Stimulated activated CD8-positive, alpha-beta memory T cell treated with anti-CD3 and anti-CD28 coated beads, Interleukin-12 subunit alpha, Interleukin-12 subunit beta, amount 100 ng/mL, for 24 hours (primary cell): ENCODE data around the gene PLVAP.

Source experiments
- DNase-seq: peaks from one replicate; pipeline ENCODE4 v3.0.0-alpha.2; 2020; ENCODE audit errors: extremely low read depth

PLVAP gene

GRCh38 chr19:17359905-17360800, 17.0 kb downstream of the PLVAP start:
- no peak for DNase-seq

DNA sequence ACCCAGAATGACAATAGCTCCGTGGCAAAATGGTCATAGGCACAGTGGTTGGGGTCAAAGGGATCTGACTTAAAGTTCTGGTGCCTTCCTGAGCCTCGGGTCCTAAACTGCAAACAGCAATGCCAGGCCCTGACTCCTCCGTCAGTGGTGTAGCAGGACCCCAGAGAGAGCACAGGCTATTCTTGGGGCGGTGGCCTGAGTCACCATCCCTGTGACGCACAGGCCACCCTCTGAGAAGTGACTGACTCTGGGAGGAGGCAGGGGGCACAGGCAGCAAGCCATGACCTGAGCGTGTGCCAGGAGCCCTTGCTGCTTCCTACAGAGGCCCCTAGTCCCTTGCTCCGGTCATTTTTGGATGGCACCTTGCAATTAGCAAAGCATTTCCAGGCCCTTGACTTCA, 18.7 kb downstream of the PLVAP start:
- no peak for DNase-seq

GRCh38 chr19:17357724-17358123, 19.4 kb downstream of the PLVAP start:
- no peak for DNase-seq

DNA sequence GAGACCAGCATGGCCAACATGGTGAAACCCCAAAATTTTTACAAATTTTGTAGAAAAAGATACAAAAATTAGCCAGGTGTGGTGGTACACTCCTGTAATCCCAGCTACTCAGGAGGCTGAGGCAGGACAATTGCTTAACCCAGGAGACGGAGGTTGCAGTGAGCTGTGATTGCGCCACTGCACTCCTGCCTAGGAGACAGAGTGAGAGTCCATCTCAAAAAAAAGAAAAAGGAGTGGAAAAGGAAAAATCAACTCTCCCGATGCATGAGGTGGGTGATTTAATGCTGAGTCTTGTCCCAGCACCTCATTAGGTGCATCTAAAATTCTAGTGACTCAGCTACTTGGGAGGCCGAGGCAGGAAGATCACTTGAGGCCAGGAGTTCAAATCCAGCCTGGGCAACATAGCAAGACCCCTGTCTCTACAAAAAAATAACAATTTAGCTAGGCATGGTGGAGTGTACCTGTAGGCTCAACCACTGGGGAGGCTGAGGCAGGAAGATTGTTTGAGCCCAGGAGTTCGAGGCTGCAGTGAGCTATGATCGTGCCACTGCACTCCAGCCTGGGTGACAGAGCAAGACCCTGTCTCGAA, 20.0 kb downstream of the PLVAP start:
- DNase-seq = no peak

GRCh38 chr19:17353386-17353785, 23.8 kb downstream of the PLVAP start:
- no peak for DNase-seq

DNA sequence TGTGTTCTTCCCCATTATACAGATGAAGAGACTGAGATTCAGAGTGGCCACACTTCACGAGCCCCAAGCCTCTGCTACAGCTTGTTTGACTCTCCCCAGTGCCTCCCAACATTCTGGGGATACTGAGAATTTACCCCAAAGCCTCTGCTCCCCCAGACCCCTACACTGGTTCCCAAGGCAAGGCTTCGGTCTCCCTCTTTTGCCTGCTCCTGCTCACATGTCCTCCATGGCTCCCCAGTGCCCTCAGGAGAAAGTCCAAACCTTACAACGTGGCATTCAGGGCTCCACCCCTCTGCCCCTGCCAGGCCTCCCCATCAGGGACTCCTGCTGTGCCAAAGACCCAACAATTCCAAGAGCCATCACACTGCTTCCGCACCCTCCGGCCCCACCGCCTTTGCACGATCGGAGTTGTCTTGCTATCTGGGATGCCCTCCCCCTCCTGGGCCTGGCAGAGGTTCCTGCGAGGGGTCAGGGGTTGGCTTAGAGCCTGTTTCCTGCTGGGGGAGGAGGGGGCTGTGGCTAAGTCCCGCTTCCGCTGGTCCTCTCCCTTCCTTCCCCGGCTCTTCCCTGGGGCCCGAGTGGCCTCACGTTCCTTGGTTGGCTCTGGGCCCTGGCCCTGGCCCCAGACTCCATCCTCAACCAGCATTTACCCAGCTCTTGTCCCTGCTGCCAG, 24.4 kb downstream of the PLVAP start:
- DNase-seq = no peak

DNA sequence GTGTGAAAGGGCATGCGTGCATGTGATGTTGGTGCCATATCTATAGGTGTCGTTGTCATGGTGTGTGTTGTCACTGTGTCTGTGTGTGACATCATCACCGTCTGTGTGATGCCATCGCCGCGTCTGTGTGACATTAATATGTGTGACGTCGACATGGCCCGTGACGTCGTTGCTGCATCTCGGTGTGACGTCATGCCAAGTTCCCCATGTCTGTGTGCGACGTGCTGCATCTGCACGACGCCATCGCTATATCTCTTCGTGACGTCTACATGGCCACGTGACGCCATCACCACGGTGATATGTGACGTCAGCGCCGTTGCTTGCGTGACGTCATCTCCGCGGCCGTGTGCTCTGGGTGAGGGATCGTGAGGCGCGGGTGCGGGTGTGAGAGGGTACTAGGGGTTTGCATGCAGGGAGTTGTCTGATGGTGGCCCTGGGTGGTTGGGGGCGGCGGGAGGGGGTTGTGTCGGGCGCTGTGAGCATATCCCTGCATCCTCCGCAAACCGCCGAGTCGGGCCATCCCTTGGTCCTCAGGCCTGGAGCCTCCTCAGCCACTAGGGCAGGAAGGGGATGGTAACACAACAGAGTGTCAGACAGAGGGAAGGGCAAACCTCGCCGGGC, 25.2 kb downstream of the PLVAP start:
- no peak for DNase-seq

GRCh38 chr19:17348700-17349099, 28.4 kb downstream of the PLVAP start:
- DNase-seq = no peak

- no peak for DNase-seq
Observed at GRCh38 chr19:17347877-17348276, 29.3 kb downstream of the PLVAP start.

- DNase-seq = no peak
Observed at GRCh38 chr19:17347361-17347760, 29.8 kb downstream of the PLVAP start.

DNA sequence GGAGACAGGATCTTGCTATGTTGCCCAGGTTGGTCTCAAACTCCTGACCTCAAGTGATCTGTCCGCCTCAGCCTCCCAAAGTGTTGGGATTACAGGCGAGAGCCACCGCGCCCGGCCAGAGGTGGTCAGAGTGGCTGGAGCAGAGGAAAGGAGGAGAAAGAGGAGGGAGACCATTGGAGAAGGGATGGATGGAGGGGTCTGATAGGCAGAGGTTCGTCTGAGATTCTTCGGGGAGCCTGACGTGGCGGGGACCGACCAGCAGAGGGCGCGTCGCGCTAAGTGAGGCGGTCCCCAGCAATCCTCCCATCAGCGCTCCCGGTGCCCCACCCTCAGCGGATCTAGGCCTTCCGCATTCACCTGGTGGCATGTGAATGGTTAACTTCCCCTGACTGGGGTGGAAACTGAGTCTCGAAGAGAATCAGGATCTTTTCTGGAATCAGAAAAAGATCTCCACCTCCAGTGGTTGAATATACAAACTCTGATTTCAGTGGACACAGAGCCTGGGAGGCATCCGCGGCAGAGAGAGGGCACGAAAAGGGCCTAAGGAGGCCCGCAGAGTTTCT, 31.0 kb downstream of the PLVAP start:
- DNase-seq = no peak

- no peak for DNase-seq
Observed at GRCh38 chr19:17341845-17342244, 35.3 kb downstream of the PLVAP start.

- DNase-seq = no peak
Observed at GRCh38 chr19:17341386-17341785, 35.8 kb downstream of the PLVAP start.

DNA sequence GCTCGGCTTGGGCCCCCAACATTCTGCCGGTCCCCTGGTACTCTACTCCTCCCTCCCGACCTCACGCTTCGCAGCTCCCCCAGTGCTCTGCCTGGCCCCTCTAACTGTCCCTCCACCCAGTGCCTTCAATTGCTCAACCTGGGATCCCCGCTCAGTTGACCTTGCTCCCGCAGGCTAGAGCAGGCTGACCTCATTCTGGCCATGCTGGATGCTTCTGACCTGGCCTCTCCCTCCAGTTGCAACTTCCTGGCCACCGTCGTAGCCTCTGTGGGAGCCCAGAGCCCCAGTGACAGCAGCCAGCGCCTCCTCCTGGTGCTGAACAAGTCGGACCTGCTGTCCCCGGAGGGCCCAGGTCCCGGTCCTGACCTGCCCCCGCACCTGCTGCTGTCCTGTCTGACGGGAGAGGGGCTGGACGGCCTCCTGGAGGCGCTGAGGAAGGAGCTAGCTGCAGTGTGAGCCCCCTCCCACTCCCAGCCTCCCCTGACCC, 36.2 kb downstream of the PLVAP start:
- no peak for DNase-seq

- no peak for DNase-seq
Observed at GRCh38 chr19:17340302-17340870, 36.8 kb downstream of the PLVAP start.

DNA sequence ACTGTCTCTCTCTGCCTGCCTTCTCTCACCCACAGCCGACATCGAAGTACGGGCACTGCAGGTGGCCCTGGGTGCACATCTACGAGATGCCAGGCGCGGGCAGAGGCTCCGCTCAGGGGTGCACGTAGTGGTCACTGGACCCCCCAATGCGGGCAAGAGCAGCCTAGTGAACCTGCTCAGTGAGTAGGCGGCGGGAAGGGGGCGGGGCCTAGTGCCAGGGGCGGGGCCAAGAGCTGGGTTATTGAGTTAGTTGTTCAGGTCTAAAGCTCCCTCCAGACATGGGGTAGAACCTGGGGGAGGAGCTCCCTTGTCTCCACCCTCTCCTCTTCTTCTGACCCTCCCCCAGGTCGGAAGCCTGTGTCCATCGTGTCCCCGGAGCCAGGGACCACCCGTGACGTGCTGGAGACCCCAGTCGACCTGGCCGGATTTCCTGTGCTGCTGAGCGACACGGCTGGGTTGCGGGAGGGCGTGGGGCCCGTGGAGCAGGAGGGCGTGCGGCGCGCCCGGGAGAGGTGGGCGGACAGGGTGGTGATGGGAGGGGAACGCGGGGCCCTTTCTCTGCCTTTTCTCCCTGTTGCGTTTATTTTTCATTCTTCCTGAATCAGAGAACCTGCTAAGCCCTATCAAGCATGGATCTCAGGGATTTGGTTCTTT, 37.9 kb downstream of the PLVAP start:
- DNase-seq = no peak

DNA sequence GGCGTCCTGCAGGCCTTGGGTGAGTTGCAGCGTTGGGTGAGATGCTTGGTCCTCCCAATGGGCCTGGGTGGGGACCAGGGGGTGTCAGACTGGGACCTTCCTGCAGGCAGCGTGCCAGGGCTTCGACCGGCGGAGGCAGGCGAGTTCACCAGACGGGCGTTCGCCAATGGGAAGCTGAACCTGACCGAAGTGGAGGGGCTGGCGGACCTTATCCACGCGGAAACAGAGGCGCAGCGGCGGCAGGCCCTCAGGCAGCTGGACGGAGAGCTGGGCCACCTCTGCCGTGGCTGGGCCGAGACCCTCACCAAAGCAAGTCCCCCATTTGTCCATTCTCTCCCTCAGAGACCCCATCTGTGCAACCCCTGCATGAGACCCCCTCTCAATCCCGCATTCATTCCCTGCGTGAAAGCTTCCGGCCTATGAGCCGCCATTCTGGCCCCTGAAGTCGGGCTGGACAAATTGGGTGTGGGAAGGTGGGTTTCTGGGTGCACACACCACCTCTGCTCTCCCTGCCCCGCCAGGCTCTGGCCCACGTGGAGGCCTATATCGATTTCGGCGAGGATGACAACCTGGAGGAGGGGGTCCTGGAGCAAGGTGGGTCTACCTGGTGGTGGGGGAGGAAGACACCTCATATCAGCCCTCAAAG, 38.6 kb downstream of the PLVAP start:
- no peak for DNase-seq

DNA sequence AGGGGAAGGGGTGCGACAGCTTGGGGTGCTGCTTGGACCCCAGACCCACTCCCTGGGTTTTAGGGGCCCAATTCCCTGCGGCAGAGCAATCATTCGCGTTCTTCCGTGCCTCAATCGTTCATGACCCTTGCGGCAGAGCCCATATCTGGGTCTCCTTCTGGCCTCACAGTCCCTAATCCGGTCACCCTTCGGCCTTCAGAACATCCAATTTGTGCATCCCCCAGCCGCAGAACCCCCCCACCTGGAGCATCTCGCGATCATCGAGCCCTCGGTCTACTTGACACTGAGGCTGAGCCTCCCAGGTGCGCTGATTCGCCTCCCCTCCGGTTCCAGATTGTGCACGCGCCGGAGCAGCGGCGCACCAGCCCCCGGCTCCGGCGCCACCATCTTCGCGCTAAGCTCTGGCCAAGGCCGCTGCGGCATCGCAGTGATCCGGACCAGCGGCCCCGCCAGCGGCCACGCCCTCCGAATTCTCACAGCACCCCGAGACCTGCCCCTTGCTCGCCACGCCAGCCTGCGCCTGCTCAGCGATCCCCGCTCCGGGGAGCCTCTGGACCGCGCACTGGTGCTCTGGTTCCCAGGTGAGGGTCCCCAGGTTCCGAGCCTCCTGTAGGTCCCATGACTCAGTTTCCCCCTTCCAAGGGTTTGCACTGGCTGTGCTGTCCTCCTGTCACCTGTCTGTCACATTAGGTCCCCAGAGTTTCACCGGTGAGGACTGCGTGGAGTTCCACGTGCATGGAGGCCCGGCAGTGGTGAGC, 39.3 kb downstream of the PLVAP start:
- no peak for DNase-seq

DNA sequence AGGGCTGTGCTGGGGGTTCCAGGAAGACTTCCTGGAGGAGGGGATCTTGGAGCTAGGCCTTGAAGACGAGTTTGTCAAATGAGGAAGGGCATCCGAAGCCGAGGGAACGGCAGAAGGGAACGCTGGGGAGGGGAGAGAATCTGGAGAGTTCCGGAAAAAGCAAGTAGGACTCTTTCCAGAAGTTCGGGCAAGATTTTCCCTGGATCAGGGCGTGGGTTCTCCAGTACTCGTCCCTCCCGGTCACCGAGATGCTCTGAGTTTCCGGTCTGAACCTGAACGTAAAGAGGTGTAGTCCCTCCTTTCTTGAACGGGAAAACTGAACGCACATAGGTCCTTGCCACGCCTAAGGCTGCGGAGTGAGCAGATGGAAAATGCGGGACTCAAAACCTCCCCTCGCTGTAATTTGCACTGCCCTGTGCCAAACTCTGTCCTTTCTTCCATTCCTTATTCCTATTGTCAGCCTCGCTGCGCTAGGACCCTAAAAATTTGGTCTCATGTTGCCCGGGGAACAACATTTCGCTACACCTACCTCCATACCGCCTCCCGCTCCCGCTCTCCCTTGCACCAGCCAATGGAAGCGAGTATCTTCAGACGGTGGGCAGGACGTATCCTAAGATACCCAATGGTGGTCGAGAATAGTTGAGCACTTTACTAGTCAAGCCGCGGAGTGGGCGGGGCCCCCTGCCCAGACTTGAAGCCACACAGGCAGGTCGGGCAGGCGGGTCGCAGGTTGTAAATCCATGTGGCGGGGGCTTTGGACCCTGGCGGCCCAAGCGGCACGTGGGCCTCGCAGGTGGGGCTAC, 40.1 kb downstream of the PLVAP start, which contains the start of gene GTPBP3:
TSS of gene GTPBP3 (plus strand) at position 682 of the 803 bp plus-strand sequence. CDS start at position 741, 59 bp downstream.
- DNase-seq = peak; percentile 97
